Fibroblast of villous mesenchyme (primary cell): ENCODE data around the gene PLA2G5. TPM values are rescaled to one million over a fixed set of nuclear protein-coding genes. Genes with fewer than 3 reads are reported as not detected.
"Not testable (repeated sequence)": the region's sequence is repeated elsewhere in the genome, so short reads cannot be mapped to it uniquely, and the experiment has no call there.

Source experiments
- DNase-seq: peaks from one replicate; pipeline ENCODE4 v3.0.0-alpha.2; 2010; ENCODE audit warnings: low read depth
- H3K4me3 ChIP-seq: 2 replicates; pipeline ENCODE4 v1.5.1; 2011; ENCODE audit warnings: low read depth, mild to moderate bottlenecking, low read length
- total RNA-seq: library from RNA; depleted of rRNA; stranded (reverse); fragments of >200 nt; gene quantifications from 2 replicates; pipeline ENCODE4 v1.2.3, GENCODE V29; 2012
- TF ChIP-seq, protein P1 (sequence below): IDR thresholded peaks from 2 replicates; pipeline ENCODE4 v1.5.1; 2012; ENCODE audit warnings: low read depth, mild to moderate bottlenecking, low read length; ENCODE audit not compliant: insufficient read depth

PLA2G5 gene
- total RNA-seq, 1 donor = not detected

DNA sequence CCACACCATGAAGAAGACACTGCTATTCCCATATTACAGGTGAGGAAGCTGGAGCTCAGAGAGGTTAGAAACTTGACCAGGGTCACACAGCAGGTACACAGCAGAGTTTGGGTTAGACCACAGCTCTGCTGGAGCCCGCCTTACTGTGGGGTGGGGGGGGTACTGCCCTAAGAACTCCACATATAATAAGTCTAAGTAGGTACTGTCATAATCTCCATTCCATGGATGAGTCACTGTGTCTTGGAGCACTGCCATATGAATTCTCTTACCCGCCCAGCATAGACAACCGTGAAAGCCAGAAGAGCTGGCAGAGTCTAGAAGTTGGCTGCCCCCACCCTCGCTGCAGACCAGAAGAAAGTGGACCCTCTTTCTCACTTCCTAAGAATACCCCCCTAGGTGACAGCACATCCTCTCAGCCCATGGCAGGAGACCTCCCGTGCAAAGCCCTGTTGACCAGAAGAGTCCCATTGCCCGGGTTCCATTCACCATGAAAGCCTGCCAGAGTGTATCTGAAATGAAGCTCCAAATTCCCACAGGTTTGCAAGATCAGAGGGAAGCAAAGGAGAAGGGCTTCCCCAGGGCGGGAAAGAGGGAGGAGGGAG, 54.6 kb downstream of the PLA2G5 start:
- no peak overlapping the region for H3K4me3 ChIP-seq
- peak; percentile 52 for DNase-seq
- TF ChIP-seq, protein P1, sequence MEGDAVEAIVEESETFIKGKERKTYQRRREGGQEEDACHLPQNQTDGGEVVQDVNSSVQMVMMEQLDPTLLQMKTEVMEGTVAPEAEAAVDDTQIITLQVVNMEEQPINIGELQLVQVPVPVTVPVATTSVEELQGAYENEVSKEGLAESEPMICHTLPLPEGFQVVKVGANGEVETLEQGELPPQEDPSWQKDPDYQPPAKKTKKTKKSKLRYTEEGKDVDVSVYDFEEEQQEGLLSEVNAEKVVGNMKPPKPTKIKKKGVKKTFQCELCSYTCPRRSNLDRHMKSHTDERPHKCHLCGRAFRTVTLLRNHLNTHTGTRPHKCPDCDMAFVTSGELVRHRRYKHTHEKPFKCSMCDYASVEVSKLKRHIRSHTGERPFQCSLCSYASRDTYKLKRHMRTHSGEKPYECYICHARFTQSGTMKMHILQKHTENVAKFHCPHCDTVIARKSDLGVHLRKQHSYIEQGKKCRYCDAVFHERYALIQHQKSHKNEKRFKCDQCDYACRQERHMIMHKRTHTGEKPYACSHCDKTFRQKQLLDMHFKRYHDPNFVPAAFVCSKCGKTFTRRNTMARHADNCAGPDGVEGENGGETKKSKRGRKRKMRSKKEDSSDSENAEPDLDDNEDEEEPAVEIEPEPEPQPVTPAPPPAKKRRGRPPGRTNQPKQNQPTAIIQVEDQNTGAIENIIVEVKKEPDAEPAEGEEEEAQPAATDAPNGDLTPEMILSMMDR = no peak

DNA sequence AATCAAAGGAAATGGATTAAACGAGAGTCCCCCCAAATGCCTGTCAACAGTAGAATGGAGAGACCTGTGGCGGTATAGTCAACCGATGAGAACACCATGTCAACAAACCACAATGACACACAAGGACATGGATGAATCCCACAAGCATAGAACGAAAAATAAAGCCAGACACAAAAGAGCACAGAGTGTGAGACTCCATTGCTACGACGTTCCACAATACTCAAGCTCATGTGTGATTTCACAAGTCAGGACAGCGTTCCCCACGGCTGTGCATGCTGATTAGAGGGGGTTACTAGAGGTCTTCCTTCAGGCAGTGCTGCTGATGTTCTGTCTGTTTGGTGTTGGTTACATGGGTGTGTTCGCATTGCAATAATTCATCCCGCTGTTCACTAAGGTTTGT, 55.1 kb downstream of the PLA2G5 start:
- no peak for DNase-seq
- TF ChIP-seq, protein P1 = no peak
- H3K4me3 ChIP-seq = no peak overlapping the region

DNA sequence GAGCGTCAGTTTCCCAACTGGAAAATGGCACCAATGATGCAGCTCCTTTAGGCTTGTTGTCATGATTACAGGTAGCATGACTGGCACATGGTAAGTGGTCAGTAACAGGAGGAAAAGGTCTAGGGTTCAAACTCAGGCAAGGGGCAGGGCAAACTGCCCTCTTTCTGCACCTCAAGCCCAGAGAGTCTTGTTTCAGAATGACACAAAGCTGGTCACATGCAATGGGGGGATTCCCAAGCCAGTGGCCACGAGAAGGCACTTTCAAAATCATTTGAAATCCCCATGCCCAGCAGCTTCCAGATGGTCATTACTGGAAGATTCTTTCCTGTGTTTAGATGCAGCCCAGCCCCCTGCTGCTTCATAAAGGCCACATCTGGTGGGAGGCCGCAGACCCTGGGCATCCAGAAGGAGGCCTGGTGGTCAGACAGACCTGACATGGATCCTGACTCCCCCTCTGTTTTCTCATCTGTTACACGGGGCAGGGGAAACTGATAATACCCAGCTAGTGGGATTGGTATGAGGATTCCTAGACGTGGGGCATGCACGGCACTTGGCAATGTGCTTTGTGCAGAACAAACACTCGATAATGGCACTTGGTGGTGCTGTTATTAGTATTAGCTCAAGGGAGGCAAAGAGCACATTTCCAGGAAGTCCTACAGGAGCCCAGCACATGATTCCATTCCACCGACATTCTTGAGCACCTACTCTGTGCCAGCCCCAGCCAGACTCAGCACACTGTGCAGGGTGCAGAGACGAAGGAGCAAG, 56.2 kb downstream of the PLA2G5 start:
- TF ChIP-seq, protein P1 = no peak
- no peak overlapping the region for H3K4me3 ChIP-seq
- no peak for DNase-seq

DNA sequence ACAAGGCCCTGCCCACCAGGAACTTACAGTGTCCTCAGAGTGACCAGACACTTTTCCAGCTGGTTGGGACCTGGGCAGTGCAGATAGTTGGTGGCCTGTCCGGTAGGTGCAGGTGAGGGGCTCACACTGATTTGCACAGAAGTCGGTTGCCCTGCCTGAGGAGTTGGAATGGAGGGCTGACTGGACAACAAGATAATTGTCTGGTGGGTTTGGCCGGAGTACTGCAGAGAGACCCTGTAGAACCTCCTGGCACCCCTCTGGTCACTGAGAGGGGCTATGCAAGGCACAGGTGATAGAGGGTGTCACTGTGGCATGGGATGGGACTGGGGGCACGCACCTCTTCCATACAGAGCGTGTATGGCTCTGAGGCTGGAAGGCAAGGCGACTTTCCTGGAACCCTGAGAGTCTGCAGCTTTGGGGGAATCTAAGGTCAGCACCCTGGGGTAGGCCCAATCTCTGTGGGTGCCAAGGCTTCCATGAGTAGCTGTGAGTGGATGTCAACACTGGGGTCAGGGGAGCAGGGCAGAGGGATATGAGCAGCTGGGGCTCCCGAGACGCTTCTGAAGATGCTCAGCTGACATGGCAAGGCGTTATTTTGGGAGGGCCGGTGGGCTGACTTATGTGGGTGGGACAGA, 56.9 kb downstream of the PLA2G5 start:
- H3K4me3 ChIP-seq = no peak overlapping the region
- TF ChIP-seq, protein P1 = no peak
- no peak for DNase-seq

DNA sequence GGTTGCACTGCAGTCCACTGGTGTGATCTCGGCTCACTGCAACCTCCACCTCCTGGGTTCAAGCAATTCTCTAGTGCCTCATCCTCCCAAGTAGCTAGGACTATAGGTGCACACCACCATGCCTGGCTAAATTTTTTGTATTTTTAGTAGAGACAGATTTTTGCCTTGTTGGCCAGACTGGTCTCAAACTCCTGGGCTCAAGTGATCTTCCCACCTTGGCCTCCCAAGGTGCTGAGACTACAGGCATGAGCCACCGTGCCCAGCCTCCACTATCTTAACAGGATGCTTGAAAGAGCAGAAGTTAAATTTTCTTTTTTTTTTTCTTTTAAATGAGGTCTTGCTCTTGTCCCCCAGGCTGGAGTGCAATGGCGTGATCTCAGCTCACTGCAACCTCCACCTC, 60.5 kb downstream of the PLA2G5 start:
- not testable (repeated sequence) for DNase-seq, H3K4me3 ChIP-seq

DNA sequence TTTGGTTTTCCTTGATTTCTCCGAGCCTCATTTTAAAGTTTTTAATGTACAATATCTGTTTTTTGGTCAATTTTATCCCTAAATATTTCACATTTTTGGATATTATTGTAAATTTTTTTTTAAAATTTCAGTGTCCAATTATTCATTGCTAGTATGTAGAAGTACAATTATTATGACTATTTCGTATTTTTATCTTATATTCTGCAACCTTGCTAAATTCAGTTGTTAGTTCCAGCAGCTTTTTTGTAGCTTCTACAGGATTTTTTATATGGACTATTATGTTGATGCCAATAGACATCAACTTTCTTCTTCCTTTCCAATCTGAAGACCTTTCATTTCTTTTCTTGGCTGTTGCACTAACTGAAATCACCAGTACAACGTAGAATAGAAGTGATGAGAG, 65.0 kb downstream of the PLA2G5 start:
- H3K4me3 ChIP-seq = no peak overlapping the region
- TF ChIP-seq, protein P1 = no peak
- no peak for DNase-seq

DNA sequence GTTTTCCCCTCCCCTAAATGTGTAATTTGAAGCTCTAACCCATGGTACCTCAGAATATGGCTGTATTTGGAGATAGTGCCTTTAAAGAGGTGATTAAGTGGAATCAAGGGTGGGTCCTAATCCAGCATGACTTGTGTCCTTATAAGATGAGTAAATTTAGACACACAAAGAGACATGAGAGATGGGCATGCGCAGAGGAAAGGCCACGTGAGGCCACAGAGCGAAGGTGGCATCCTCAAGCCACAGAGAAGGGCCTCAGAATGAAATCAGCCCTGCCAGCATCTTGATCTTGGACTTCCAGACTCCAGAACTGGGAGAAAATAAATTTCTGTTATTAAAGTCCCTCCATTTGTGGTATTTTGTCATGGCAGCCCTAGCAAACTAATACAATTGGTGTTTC, 66.3 kb downstream of the PLA2G5 start:
- H3K4me3 ChIP-seq = no peak overlapping the region
- TF ChIP-seq, protein P1 = no peak
- no peak for DNase-seq
